Sigmoid colon (tissue), 4 donors: ENCODE measurements around the gene SLX4IP.

Source experiments
- CTCF ChIP-seq, 4 experiments: fragments of 450-650 bp in 3 of 4; fragments of 200-600 bp in 1 of 4; IDR thresholded peaks; one replicate each; pipeline ENCODE4 v1.5.1; 2016 to 2019; ENCODE audit warnings: antibody characterized with exemption in 4 of 4, mild to moderate bottlenecking in 3 of 4, moderate library complexity in 2 of 4
- POLR2A ChIP-seq, 2 donors: fragments of 450-650 bp; IDR thresholded peaks; one replicate each; pipeline ENCODE4 v1.6.1; 2016; ENCODE audit warnings: antibody characterized with exemption in 2 of 2, mild to moderate bottlenecking in 2 of 2, moderate library complexity in 2 of 2
- POLR2AphosphoS5 ChIP-seq, 4 donors: sonication (generic); formaldehyde crosslinking; IDR thresholded peaks; one replicate each; pipeline ENCODE4 v1.6.1; 2017; ENCODE audit warnings: antibody characterized with exemption in 4 of 4

- TF ChIP-seq CTCF (IDR thresholded peaks at IDR 0.05), result no peak
- no peak for TF ChIP-seq POLR2AphosphoS5 (IDR thresholded peaks at IDR 0.05)
- TF ChIP-seq POLR2A (IDR thresholded peaks at IDR 0.05), result no peak
Measured at GRCh38 chr20:10559266-10559665, 124.2 kb downstream of the SLX4IP start.
